Body of pancreas (tissue), 4 donors: Measurements from ENCODE around the gene PTPN14. TPM values are rescaled to one million over a fixed set of nuclear protein-coding genes. Genes with fewer than 3 reads are reported as not detected.

Experiments used
- ATAC-seq: fragments of 150-250 bp; one replicate; pipeline ENCODE4 v1.9.1; 2016
- DNase-seq, 4 donors: peaks; one replicate each; pipeline ENCODE4 v3.0.0-alpha.2; 2019
- H3K27ac ChIP-seq, 4 donors: fragments of 200-600 bp; sonication (generic); 1 replicate in 3 of 4; 2 replicates in 1 of 4; pipeline versions ENCODE4 v1.5.1 to v1.6.1; 2016 to 2019; ENCODE audit warnings: mild to moderate bottlenecking in 1 of 4, mixed read lengths in 1 of 4, moderate library complexity in 1 of 4
- H3K27me3 ChIP-seq, 2 donors: fragments of 200-600 bp; sonication (generic); one replicate each; pipeline ENCODE4 v1.6.0; 2016; ENCODE audit warnings: mild to moderate bottlenecking in 1 of 2
- H3K36me3 ChIP-seq, 2 donors: fragments of 200-600 bp; sonication (generic); replicated peaks in 1 of 2; 2 replicates each; pipeline ENCODE4 v1.5.1; 2016; ENCODE audit warnings: low read depth in 2 of 2; ENCODE audit not compliant: insufficient read depth in 1 of 2
- H3K4me1 ChIP-seq: fragments of 200-600 bp; sonication (generic); one replicate; pipeline ENCODE4 v1.6.0; 2016
- H3K4me3 ChIP-seq, 2 donors: fragments of 200-600 bp; sonication (generic); 1 replicate in 1 of 2; 2 replicates in 1 of 2; pipeline ENCODE4 v1.5.1; 2016 to 2019
- H3K9me3 ChIP-seq, 3 donors: fragments of 200-600 bp; sonication (generic); 1 replicate in 2 of 3; 2 replicates in 1 of 3; pipeline ENCODE4 v1.5.1; 2016
- POLR2A ChIP-seq, 3 donors: fragments of 450-650 bp; IDR thresholded peaks; one replicate each; pipeline ENCODE4 v1.6.1; 2016; ENCODE audit warnings: antibody characterized with exemption in 3 of 3, mild to moderate bottlenecking in 2 of 3
- WGBS, 2 donors: methylation state at CpG; one replicate each; pipeline ENCODE4 v1.1.5; 2017; 5-methylcytosine and 5-hydroxymethylcytosine counted together
- intact Hi-C: fragments of 100-400 bp; cut with DNase I; formaldehyde crosslinking; loops from one replicate; pipeline ENCODE4 v1.15.1; 2023
- total RNA-seq, 2 donors: library from RNA; depleted of rRNA; stranded (reverse); fragments of >200 nt; gene quantifications; one replicate each; pipeline ENCODE4 v1.1.0, GENCODE V29; 2016
- TF ChIP-seq, protein P1 (sequence below), 7 experiments: fragments of 450-650 bp in 4 of 7; fragments of 200-600 bp in 3 of 7; sonication (generic) in 3 of 7; IDR thresholded peaks; one replicate each; pipeline ENCODE4 v1.5.1; 2016 to 2019; ENCODE audit warnings: antibody characterized with exemption in 7 of 7

PTPN14 gene
- total RNA-seq, 2 donors from 2014 or later = 10.5 to 18.7 TPM

DNA sequence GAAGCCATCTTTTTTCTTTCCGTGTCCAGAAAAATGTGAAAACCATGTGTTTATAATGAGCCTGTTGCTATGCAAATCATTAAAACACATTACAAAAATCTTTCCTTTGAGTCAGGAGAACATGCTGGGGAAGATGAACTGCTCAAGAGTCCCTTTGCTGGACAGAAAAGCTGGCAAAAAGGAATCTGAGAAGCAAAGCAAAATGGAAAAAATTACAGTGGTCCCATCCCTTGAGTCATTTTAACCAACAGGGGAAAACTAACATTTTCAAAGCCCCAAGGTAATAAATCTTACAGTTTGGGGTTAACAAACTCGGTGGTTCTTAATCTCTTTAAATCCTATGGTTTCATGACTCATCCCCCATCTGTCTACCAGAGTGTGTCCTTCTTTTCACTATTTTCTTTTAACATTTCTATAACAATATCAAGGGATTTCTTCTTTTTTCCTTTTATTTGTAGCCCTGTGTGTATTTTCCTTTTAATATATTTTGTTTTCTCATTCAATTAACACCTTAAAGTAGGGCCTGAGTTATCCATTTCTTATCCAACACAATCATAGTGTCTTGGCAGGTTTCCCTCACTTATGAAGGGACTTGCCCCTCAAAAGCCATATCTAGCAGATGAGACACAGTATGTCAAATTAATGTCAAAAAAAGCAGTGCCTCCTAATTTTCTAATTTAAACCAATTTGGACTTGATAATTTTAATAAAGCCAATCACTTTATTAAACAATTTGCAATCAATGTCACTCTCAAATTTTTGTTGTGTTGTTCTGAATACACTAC, 105.4 kb downstream of the PTPN14 start:
- Histone ChIP-seq H3K4me3 (no peak overlapping the region), H3K27ac (peak overlapping the region in 3 of 4 donors; percentile 61 to 78 (median 68)), H3K27me3 (no peaks in the 10 kb centered on the region), H3K9me3 (no peaks in the 10 kb centered on the region), H3K4me1 (peaks cover 9% of the 10 kb centered on the region), H3K36me3 (no peaks in the 10 kb centered on the region)
- intact Hi-C loops = no loop called here
- WGBS, 2 donors = 67 to 74% methylated on average over 2 of the region's 2 CpGs
- ATAC-seq = no peak
- DNase-seq = no peak
- TF ChIP-seq, protein P1, sequence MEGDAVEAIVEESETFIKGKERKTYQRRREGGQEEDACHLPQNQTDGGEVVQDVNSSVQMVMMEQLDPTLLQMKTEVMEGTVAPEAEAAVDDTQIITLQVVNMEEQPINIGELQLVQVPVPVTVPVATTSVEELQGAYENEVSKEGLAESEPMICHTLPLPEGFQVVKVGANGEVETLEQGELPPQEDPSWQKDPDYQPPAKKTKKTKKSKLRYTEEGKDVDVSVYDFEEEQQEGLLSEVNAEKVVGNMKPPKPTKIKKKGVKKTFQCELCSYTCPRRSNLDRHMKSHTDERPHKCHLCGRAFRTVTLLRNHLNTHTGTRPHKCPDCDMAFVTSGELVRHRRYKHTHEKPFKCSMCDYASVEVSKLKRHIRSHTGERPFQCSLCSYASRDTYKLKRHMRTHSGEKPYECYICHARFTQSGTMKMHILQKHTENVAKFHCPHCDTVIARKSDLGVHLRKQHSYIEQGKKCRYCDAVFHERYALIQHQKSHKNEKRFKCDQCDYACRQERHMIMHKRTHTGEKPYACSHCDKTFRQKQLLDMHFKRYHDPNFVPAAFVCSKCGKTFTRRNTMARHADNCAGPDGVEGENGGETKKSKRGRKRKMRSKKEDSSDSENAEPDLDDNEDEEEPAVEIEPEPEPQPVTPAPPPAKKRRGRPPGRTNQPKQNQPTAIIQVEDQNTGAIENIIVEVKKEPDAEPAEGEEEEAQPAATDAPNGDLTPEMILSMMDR (IDR thresholded peaks at IDR 0.05) = no peak
- TF ChIP-seq POLR2A (IDR thresholded peaks at IDR 0.05) = no peak

GRCh38 chr1:214445199-214445598, 106.2 kb downstream of the PTPN14 start:
- Histone ChIP-seq H3K9me3 (no peaks in the 10 kb centered on the region), H3K27me3 (no peaks in the 10 kb centered on the region), H3K36me3 (no peaks in the 10 kb centered on the region), H3K4me1 (peaks cover 17% of the 10 kb centered on the region), H3K27ac (no peak overlapping the region), H3K4me3 (no peak overlapping the region)
- DNase-seq (no peak), ATAC-seq (no peak)
- TF ChIP-seq, protein P1 (IDR thresholded peaks at IDR 0.05) = no peak
- no peak for TF ChIP-seq POLR2A (IDR thresholded peaks at IDR 0.05)
- 82 to 91% methylated on average over 2 to 3 of the region's 3 CpGs for WGBS, 2 donors
- intact Hi-C loops = no loop called here

DNA sequence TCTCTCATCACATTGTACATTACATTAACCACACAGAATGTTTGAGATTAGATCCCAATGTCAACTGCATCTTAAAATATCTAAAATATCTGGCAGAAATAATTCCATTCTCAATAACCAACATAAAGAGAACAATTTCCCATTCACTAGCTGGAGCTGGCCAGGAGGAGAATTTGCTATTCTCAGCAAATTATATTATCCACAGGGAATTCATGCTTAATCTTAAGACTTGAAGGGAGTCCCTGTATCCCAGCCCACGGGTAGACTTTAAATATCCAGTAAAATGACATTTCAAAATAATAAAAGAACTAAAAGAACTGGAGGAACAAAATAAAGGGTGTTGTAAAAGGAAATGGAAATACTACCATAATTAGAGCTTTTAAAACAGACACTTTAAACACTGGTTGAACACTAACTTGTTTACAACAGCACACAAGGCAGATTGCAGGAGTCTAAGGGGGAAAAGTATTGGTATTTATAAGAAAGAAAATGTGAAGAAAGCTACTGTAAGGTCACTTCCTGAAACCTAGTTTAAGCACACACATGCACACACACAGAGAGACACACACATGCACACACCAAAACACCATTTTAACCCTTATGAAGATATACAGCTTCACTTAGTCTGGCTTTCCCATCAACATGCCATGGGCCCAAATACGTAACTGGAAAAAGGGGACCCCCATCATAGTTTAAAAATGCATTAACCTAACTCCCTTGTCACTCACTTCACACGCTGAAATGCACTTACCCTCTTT, 107.0 kb downstream of the PTPN14 start:
- TF ChIP-seq POLR2A (IDR thresholded peaks at IDR 0.05) = no peak
- TF ChIP-seq, protein P1 (IDR thresholded peaks at IDR 0.05) = no peak
- Histone ChIP-seq H3K4me1 (peaks cover 24% of the 10 kb centered on the region), H3K27me3 (no peaks in the 10 kb centered on the region), H3K36me3 (no peaks in the 10 kb centered on the region), H3K9me3 (no peaks in the 10 kb centered on the region), H3K4me3 (no peak overlapping the region), H3K27ac (no peak overlapping the region)
- 80 to 83% methylated on average over 3 of the region's 3 CpGs for WGBS, 2 donors
- intact Hi-C loops = no loop called here
- no peak for ATAC-seq
- DNase-seq = no peak

- Histone ChIP-seq H3K27me3 (no peaks in the 10 kb centered on the region), H3K27ac (peak overlapping the region; percentile 88 to 90 (median 89)), H3K9me3 (no peaks in the 10 kb centered on the region), H3K36me3 (no peaks in the 10 kb centered on the region), H3K4me1 (peaks cover 35% of the 10 kb centered on the region), H3K4me3 (no peak overlapping the region)
- intact Hi-C loops = no loop called here
- ATAC-seq = no peak
- no peak for DNase-seq
- TF ChIP-seq POLR2A (IDR thresholded peaks at IDR 0.05) = no peak
- TF ChIP-seq, protein P1 (IDR thresholded peaks at IDR 0.05) = no peak
- 82 to 88% methylated on average over 3 of the region's 3 CpGs for WGBS, 2 donors
Measured at GRCh38 chr1:214441119-214441518, 110.3 kb downstream of the PTPN14 start.
